B cell (primary cell): ENCODE results near the gene CMTR1.

Experiments
- EZH2 ChIP-seq: IDR thresholded peaks from 2 replicates; pipeline ENCODE4 v1.6.1; 2012; ENCODE audit warnings: borderline replicate concordance, low read depth, mild to moderate bottlenecking, moderate library complexity, low read length; ENCODE audit not compliant: insufficient read depth, poor library complexity, severe bottlenecking
- TF ChIP-seq, protein P1 (sequence below): fragments of 200-600 bp; IDR thresholded peaks from one replicate; pipeline ENCODE4 v1.8.0; 2022; ENCODE audit warnings: antibody characterized with exemption, mild to moderate bottlenecking

DNA sequence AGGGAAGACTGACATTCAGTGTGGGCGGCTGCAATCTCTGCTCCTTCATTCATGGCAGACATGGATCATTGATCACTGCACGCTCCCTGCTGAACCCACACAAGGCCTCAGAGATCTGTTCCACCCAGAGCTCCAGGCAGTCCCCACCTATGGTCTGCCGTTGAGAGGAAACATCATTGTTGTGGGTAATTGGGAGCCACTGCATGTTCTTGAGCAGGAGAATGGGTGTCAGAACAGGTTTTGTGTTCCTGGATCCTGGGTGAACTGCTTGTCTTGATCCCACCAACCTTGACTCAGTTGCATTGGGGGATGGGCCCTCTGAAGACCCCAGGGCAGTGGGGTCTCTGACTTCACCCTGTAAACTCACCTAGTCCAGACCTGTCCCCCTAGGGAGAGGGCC is 89.8 kb downstream of the CMTR1 start:
- TF ChIP-seq, protein P1, sequence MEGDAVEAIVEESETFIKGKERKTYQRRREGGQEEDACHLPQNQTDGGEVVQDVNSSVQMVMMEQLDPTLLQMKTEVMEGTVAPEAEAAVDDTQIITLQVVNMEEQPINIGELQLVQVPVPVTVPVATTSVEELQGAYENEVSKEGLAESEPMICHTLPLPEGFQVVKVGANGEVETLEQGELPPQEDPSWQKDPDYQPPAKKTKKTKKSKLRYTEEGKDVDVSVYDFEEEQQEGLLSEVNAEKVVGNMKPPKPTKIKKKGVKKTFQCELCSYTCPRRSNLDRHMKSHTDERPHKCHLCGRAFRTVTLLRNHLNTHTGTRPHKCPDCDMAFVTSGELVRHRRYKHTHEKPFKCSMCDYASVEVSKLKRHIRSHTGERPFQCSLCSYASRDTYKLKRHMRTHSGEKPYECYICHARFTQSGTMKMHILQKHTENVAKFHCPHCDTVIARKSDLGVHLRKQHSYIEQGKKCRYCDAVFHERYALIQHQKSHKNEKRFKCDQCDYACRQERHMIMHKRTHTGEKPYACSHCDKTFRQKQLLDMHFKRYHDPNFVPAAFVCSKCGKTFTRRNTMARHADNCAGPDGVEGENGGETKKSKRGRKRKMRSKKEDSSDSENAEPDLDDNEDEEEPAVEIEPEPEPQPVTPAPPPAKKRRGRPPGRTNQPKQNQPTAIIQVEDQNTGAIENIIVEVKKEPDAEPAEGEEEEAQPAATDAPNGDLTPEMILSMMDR: no peak
- no peak for TF ChIP-seq EZH2
